ENCODE measurements around the gene NEDD8.

The NEDD8 gene

GRCh38 chr14:24232121-24232644 lies at the start of gene NEDD8:
TSS of gene NEDD8 (minus strand) at chr14:24232367. CDS start at chr14:24232267, 100 bp downstream.
- TF ChIP-seq, protein P1, sequence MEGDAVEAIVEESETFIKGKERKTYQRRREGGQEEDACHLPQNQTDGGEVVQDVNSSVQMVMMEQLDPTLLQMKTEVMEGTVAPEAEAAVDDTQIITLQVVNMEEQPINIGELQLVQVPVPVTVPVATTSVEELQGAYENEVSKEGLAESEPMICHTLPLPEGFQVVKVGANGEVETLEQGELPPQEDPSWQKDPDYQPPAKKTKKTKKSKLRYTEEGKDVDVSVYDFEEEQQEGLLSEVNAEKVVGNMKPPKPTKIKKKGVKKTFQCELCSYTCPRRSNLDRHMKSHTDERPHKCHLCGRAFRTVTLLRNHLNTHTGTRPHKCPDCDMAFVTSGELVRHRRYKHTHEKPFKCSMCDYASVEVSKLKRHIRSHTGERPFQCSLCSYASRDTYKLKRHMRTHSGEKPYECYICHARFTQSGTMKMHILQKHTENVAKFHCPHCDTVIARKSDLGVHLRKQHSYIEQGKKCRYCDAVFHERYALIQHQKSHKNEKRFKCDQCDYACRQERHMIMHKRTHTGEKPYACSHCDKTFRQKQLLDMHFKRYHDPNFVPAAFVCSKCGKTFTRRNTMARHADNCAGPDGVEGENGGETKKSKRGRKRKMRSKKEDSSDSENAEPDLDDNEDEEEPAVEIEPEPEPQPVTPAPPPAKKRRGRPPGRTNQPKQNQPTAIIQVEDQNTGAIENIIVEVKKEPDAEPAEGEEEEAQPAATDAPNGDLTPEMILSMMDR (IDR thresholded peaks at IDR 0.05; ENCODE audit: extremely low read depth, missing control alignments): no peak
- DNase-seq (ENCODE audit: low spot score): peak; percentile 82

- TF ChIP-seq, protein P1 (IDR thresholded peaks at IDR 0.05; ENCODE audit: extremely low read depth, missing control alignments): no peak
- DNase-seq (ENCODE audit: low spot score): no peak
Measured at GRCh38 chr14:24281636-24282035, 49.5 kb upstream of the NEDD8 start.

DNA sequence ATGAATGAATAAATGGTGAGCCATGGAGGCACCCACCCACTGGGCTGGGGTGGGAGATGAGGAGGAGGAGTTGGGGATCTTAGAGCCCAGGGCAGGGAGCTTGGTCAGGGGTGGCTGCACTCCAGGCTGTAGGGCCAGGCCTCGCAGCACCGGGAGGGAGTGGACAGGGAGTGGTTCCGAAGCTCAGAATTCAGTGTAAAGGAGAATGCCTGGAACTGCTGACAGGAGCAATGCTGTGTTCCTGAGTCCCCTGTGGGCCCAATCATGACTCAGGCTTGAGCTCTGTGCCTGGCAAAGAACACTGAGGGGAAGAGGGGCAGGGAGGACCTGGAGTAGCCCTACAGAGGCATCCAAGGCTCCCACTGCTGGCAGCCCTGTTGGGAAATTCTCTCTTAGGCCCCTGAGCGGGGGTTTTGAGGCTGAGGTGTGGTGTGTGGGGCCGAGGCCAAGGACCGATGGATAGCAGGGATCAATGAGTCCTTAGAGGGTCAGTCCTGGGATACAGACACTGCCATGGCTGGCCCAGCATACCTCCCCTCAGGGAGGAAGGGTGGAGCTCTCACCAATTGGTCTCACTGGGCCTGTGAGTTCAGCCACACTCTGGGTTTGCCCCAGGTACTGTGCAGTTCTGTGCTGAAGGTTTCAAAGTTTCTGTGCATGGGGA lies 48.8 kb upstream of the NEDD8 start:
- TF ChIP-seq, protein P1 (IDR thresholded peaks at IDR 0.05; ENCODE audit: extremely low read depth, missing control alignments): no peak
- DNase-seq (ENCODE audit: low spot score): no peak

DNA sequence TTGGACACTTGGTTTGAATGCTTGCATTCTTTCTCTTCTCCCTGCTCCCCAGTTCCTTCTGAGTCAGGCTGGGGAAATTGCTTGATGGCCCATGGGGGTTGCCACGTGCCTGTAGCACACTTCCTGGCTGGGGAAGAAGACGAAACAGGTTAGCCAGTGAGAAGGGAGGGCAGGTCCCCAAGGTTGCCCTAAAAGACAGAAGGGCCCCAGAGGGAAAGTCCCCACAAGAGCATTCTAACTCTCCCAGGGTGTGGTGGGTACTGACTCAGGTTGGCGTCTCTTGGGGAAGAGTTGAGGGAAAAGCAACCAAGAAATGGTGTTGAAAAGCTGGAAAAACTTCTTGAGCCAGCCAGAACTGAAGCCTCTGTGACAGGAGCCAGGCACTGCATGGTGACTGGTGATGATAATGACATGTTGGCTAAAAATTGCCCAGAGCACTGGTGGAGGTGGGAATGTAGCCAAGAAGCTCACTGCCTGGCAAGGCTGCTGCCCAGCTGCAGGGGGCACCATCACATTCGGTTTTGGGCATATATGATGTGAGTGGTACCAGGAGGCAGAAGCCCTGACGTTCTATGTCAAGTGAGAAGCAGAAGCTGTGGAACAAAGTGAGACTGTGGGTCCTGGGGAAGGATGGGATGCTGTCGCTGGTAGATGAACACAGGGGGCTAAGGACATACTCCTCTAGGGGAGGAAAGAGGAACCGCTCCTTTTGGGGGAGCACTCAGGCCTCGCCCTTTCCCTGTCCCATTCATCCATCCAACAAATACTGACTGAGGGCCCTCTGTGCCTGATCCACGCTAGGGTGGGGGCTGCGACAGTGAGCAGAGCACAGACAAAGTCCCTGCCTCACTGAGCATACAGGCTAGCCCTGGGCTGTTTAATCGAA lies 47.4 kb upstream of the NEDD8 start:
- DNase-seq (ENCODE audit: low spot score): peak; percentile 35
- TF ChIP-seq, protein P1 (IDR thresholded peaks at IDR 0.05; ENCODE audit: extremely low read depth, missing control alignments): peak; percentile 8

GRCh38 chr14:24278424-24278823 lies 46.3 kb upstream of the NEDD8 start:
- TF ChIP-seq, protein P1 (IDR thresholded peaks at IDR 0.05; ENCODE audit: extremely low read depth, missing control alignments): no peak
- DNase-seq (ENCODE audit: low spot score): no peak

- TF ChIP-seq, protein P1 (IDR thresholded peaks at IDR 0.05; ENCODE audit: extremely low read depth, missing control alignments): no peak
Measured at GRCh38 chr14:24277606-24278321, 45.6 kb upstream of the NEDD8 start.

More at GRCh38 chr14:24277606-24278321, 45.6 kb upstream of the NEDD8 start:
- DNase-seq (ENCODE audit: low spot score): no peak
